NCI-H748 treated with DMSO at 0.1 percent for 48 hours (cell line): ENCODE measurements around the gene PCDHGA9.
"Not testable (repeated sequence)": the region's sequence is repeated elsewhere in the genome, so short reads cannot be mapped to it uniquely, and the experiment has no call there.

ENCODE experiments used
- DNase-seq: peaks from one replicate; lab custom pipeline; 2025; lab: John Stamatoyannopoulos, UW

The PCDHGA9 gene

DNA sequence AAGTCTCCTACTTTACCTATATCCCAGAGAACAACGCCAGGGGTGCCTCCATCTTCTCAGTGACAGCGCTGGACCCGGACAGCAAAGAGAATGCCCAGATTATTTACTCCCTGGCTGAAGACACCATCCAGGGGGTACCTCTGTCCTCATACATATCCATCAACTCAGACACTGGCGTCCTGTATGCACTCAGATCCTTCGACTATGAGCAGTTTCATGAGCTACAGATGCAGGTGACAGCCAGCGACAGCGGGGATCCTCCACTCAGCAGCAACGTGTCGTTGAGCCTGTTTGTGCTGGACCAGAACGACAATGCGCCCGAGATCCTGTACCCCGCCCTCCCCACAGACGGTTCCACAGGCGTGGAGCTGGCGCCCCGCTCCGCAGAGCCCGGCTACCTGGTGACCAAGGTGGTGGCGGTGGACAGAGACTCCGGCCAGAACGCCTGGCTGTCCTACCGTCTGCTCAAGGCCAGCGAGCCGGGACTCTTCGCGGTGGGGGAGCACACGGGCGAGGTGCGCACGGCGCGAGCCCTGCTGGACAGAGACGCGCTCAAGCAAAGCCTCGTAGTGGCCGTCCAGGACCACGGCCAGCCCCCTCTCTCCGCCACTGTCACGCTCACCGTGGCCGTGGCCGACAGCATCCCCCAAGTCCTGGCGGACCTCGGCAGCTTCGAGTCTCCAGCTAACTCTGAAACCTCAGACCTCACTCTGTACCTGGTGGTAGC is 12.1 kb downstream of the PCDHGA9 start:
- not testable (repeated sequence) for DNase-seq

DNA sequence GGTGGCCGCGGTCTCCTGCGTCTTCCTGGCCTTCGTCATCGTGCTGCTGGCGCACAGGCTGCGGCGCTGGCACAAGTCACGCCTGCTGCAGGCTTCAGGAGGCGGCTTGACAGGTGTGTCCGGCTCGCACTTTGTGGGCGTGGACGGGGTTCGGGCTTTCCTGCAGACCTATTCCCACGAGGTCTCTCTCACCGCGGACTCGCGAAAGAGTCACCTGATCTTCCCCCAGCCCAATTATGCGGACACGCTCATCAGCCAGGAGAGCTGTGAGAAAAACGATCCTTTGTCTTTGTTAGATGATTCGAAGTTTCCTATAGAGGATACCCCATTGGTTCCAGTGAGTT is 12.7 kb downstream of the PCDHGA9 start:
- DNase-seq = not testable (repeated sequence)

DNA sequence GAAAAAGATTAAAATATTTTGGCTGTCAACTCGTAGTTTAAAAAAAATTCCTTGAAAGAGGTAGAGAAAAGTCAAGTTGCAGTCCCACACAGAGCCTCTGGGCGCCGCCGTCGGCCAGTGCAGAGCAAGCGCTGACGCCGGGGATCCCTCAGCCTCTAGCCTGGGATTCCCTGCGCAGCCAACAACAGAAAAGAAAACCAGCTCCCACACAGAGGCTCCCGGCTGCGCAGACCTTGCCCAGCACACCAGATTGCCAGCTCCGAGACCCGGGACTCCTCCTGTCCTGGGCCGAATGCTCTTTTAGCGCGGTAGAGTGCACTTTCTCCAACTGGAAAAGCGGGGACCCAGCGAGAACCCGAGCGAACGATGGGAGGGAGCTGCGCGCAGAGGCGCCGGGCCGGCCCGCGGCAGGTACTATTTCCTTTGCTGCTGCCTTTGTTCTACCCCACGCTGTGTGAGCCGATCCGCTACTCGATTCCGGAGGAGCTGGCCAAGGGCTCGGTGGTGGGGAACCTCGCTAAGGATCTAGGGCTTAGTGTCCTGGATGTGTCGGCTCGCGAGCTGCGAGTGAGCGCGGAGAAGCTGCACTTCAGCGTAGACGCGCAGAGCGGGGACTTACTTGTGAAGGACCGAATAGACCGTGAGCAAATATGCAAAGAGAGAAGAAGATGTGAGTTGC is 15.1 kb downstream of the PCDHGA9 start, which contains the start of gene PCDHGB7:
PCDHGB7 (plus strand) TSS at position 184 of the 679 bp plus-strand sequence; CDS start at position 367, 183 bp downstream.
- DNase-seq = not testable (repeated sequence)

DNA sequence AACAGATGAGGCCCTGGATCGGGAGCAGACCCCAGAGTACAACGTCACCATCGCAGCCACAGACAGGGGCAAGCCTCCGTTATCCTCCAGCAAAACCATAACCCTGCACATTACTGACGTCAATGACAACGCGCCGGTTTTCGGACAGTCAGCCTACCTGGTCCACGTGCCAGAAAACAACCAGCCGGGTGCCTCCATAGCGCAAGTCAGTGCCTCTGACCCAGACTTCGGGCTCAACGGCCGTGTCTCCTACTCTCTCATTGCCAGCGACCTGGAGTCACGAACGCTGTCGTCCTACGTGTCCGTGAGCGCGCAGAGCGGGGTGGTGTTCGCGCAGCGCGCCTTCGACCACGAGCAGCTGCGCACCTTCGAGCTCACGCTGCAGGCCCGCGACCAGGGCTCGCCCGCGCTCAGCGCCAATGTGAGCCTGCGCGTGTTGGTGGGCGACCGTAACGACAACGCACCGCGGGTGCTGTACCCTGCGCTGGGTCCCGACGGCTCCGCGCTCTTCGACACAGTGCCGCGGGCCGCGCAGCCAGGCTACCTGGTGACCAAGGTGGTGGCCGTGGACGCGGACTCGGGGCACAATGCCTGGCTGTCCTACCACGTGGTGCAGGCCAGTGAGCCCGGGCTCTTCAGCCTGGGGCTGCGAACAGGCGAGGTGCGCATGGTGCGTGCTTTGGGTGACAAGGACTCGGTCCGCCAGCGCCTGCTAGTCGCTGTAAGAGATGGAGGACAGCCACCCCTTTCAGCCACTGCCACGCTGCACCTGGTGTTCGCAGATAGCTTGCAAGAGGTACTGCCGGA is 16.7 kb downstream of the PCDHGA9 start:
- no peak for DNase-seq

DNA sequence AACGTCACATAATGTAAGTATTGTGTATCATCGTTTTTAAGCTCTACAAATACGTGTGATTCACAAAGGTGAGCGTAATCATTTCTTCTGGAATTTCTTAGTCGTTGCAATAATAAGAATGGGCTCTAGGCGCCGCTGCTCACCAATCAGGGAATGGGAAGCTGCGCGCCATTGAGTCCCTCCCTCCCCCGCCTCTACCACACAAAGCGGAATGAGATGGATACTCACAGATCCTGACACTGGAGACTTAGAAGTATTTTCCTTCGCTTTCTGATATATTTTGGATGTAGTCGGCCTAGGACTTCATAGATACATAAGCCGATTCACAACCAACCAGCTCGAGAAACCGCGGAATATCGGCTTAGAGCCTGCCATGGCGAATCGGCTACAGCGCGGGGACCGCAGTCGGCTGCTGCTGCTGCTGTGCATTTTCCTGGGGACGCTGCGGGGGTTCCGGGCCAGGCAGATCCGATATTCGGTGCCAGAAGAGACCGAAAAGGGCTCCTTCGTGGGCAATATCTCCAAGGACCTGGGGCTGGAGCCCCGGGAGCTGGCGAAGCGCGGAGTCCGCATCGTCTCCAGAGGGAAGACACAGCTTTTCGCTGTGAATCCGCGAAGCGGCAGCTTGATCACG is 18.4 kb downstream of the PCDHGA9 start, which contains the start of gene PCDHGA11:
PCDHGA11 (plus strand) TSS at position 197 of the 634 bp plus-strand sequence; CDS start at position 374, 177 bp downstream.
- no peak for DNase-seq

DNA sequence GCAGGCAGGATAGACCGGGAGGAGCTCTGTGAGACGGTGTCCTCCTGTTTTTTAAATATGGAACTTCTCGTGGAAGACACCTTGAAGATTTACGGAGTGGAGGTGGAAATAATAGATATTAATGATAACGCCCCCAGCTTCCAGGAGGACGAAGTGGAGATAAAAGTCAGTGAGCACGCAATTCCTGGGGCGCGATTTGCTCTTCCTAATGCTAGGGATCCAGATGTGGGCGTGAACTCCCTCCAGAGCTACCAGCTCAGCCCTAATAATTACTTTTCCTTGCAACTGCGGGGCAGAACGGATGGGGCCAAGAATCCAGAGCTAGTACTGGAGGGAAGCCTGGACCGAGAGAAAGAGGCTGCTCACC is 18.9 kb downstream of the PCDHGA9 start:
- DNase-seq = no peak

DNA sequence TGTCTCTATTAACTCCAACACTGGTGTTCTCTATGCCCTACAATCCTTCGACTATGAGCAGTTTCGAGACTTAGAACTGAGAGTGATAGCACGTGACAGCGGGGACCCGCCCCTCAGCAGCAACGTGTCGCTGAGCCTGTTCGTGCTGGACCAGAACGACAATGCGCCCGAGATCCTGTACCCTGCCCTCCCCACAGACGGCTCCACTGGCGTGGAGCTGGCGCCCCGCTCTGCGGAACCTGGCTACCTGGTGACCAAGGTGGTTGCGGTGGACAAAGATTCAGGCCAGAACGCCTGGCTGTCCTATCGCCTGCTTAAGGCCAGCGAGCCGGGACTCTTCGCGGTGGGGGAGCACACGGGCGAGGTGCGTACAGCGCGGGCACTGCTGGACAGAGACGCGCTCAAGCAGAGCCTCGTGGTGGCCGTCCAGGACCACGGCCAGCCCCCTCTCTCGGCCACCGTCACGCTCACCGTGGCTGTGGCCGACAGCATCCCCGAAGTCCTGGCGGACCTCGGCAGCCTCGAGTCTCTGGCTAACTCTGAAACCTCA is 20.2 kb downstream of the PCDHGA9 start:
- DNase-seq = no peak

DNA sequence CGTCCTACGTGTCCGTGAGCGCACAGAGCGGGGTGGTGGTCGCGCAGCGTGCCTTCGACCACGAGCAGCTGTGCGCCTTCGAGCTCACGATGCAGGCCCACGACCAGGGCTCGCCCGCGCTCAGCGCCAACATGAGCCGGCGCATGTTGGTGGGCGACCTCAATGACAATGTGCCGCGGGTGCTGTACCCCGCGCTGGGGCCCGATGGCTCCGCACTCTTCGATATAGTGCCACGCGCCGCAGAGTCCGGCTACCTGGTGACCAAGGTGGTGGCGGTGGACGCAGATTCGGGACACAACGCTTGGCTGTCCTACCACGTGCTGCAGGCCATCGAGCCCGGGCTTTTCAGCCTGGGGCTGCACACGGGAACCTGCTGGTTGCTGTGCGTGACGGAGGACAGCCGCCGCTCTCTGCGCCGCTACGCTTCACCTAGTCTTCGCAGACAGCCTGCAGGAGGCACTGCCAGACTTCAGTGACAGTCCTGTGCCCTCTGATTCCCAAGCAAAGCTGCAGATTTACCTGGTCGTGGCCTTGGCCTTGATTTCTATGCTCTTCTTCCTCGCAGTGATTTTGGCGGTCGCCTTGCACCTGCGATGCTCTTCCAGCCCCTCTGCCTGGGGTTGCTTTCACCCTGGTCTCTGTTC is 25.3 kb downstream of the PCDHGA9 start:
- no peak for DNase-seq

DNA sequence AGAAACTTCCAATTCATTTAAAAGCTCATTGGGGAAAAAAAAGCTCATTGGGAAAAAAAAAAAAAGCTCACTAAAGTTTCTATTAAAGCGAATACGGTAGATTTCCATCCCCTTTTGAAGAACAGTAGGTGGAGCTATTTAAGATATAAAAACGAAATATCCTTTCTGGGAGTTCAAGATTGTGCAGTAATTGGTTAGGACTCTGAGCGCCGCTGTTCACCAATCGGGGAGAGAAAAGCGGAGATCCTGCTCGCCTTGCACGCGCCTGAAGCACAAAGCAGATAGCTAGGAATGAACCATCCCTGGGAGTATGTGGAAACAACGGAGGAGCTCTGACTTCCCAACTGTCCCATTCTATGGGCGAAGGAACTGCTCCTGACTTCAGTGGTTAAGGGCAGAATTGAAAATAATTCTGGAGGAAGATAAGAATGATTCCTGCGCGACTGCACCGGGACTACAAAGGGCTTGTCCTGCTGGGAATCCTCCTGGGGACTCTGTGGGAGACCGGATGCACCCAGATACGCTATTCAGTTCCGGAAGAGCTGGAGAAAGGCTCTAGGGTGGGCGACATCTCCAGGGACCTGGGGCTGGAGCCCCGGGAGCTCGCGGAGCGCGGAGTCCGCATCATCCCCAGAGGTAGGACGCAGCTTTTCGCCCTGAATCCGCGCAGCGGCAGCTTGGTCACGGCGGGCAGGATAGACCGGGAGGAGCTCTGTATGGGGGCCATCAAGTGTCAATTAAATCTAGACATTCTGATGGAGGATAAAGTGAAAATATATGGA is 27.9 kb downstream of the PCDHGA9 start, which contains the start of gene PCDHGA12:
PCDHGA12 (plus strand) TSS at position 176 of the 782 bp plus-strand sequence; CDS start at position 429, 253 bp downstream.
- DNase-seq = no peak

DNA sequence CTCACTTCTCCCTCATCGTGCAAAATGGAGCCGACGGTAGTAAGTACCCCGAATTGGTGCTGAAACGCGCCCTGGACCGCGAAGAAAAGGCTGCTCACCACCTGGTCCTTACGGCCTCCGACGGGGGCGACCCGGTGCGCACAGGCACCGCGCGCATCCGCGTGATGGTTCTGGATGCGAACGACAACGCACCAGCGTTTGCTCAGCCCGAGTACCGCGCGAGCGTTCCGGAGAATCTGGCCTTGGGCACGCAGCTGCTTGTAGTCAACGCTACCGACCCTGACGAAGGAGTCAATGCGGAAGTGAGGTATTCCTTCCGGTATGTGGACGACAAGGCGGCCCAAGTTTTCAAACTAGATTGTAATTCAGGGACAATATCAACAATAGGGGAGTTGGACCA is 28.7 kb downstream of the PCDHGA9 start:
- no peak for DNase-seq

DNA sequence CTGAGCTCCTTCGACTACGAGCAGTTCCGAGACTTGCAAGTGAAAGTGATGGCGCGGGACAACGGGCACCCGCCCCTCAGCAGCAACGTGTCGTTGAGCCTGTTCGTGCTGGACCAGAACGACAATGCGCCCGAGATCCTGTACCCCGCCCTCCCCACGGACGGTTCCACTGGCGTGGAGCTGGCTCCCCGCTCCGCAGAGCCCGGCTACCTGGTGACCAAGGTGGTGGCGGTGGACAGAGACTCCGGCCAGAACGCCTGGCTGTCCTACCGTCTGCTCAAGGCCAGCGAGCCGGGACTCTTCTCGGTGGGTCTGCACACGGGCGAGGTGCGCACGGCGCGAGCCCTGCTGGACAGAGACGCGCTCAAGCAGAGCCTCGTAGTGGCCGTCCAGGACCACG is 29.7 kb downstream of the PCDHGA9 start:
- not testable (repeated sequence) for DNase-seq

DNA sequence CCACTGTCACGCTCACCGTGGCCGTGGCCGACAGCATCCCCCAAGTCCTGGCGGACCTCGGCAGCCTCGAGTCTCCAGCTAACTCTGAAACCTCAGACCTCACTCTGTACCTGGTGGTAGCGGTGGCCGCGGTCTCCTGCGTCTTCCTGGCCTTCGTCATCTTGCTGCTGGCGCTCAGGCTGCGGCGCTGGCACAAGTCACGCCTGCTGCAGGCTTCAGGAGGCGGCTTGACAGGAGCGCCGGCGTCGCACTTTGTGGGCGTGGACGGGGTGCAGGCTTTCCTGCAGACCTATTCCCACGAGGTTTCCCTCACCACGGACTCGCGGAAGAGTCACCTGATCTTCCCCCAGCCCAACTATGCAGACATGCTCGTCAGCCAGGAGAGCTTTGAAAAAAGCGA is 30.1 kb downstream of the PCDHGA9 start:
- DNase-seq = not testable (repeated sequence)

DNA sequence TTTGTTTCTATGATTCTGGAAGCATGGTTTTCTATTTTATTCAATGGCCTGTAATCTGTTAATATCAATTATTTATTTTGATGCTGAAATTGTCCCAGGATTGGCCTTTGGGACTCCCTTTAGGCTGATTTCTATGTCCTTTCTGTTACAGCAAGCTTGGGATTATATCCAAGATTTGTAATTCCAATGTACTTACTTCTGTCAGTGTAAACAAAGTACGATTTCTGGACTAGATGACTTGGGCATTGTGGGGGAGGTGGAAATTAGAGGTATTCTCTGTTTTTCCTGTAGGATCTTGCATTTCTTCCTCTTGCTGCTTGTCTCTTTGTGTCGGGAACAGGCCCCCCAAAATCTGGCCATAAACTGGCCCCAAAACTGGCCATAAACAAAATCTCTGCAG is 31.4 kb downstream of the PCDHGA9 start:
- DNase-seq = no peak

DNA sequence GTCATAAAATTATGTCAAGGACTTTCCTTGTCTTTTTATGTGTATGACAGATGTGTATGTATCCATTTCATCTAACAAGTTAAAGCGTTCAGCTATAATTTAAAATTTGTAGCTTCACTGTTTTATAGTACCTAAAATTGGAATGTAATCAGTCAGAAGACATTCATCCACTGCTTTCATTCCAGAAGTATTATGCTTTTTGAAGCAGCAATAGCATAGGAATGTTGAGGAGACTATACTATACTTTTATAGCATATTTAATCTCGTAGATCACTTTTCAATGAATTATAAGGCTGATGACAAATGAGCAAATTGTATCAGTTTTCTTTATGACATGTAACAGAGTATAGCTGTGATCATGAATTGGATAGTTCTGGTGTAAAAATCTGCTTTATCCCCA is 34.6 kb downstream of the PCDHGA9 start:
- DNase-seq = no peak

DNA sequence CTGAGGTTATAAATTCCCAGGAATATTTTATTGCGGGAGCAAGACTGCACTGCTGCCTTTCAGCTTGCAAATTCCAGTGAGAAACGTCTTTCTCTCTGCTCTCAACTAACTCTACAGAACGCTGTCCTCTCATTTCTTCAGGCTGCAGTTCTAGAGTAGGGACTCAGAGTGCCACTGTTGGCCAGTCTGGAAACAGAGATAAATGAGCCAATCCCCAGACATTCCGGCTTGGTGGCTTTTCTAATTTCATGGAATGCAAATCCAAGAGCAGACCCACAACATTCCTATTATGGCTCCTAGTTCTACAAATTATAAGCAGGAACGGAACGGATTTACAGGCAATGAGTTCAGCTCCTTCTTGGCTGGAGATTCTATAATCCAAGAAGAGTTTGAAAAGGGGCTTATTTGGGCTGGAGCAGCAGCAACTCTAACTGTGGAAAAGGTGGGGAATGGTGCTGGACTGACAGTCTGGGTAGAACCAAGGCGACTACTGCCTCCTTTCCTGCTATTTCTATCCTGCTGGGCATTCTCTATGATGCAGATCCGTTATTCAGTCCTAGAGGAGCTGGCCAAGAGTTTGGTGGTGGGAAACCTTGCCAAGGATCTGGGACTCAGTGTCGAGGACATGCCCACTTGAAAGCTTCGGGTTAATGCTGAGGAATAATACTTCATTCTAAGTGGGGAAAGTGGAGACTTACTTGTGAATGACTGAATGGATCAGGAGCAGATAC is 37.0 kb downstream of the PCDHGA9 start:
- DNase-seq = no peak

DNA sequence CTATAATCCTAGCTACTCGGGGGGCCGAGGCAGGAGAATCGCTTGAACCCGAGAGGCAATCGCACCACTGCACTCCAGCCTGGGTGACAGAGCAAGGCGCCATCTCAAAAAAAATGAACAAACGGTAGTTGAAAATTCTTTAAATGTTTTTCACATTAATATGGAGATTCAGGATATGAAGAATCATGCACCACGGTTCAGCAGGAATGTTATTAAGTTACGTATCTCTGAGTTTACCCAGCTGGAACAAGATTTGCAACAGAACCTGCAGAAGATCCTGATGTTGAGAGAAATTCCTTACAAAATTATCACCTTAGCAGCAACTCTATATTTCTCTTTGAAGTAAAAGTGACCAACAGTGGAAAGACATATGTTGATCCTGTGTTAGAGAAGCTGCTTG is 37.8 kb downstream of the PCDHGA9 start:
- DNase-seq = no peak

DNA sequence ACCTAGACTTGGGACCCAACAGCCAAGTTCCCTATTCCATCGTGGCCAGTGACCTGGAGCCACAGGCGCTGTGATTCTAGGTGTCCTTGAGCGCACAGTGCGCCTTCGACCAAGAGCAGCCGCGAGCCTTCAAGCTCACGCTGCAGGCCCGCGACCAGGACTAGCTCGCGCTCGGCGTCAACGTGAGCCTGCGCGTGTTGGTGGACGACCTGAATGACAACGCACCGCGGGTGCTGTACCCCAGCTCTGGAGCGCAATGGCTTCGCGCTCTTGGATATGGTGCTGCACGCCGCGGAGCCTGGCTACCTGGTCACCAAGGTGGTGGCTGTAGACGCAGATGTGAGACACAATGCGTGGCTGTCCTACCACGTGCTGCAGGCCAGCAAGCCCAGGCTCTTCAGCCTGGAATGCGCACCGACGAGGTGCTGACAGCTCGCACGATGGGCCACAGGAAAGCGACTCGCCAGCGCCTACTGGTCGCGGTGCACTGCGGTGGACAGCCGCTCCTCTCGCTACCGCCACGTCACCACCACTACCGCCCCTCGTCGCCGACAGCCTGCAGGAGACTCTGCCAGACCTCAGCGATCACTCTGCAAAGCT is 39.1 kb downstream of the PCDHGA9 start:
- no peak for DNase-seq
